ENCODE measurements around the gene PRKN. TPM values are rescaled to one million over a fixed set of nuclear protein-coding genes. Genes with fewer than 3 reads are reported as not detected.

The PRKN gene
- total and polyA plus RNA-seq, 2 experiments from 2014 or later = 0.10 to 0.84 TPM

DNA sequence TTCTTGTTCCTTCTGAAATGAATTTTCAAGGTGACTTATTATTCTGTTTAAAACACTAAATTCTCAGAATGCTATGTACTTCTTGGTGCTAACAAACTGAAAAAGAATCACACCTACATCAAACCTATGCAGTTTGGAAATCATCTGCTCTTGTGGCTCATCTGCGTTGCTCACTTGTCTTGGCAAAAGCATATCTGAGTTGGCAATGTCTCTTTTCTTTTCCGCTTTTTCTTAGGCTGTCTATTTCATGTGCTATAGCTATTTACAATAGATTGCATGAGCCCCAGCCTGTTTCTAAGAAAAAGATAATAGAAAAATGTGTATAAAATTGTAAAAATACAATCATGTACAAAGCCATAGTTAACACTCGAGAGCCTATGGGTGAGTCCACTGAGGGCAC lies 1104.8 kb downstream of the PRKN start:
- no peak overlapping the region for H3K4me3 Mint-ChIP-seq
- Histone ChIP-seq H3K4me3 (no peak overlapping the region), H3K27ac (ENCODE audit: low read depth) (no peak overlapping the region), H3K4me2 (no peak overlapping the region), H3K9me2 (ENCODE audit: insufficient read depth) (no peaks in the 10 kb centered on the region), H3K79me2 (replicated peaks; ENCODE audit: insufficient read depth) (no peaks in the 10 kb centered on the region), H3K4me1 (ENCODE audit: insufficient read depth) (no peaks in the 10 kb centered on the region), H2AFZ (no peak overlapping the region), H4K20me1 (replicated peaks; ENCODE audit: insufficient read depth) (no peaks in the 10 kb centered on the region), H3K36me3 (ENCODE audit: insufficient read depth) (no peaks in the 10 kb centered on the region), H3F3A (replicated peaks; ENCODE audit: low read depth) (no peaks in the 10 kb centered on the region), H3K27me3 (ENCODE audit: insufficient read depth) (no peaks in the 10 kb centered on the region)
- H3K27ac Mint-ChIP-seq = no peak overlapping the region
- no peaks in the 10 kb centered on the region for H3K36me3 Mint-ChIP-seq (ENCODE audit: low read depth)
- DNase-seq (ENCODE audit: low spot score) (no peak), ATAC-seq (no peak)
- peaks cover 11% of the 10 kb centered on the region for H3K9me3 Mint-ChIP-seq
- TF ChIP-seq, protein P1, sequence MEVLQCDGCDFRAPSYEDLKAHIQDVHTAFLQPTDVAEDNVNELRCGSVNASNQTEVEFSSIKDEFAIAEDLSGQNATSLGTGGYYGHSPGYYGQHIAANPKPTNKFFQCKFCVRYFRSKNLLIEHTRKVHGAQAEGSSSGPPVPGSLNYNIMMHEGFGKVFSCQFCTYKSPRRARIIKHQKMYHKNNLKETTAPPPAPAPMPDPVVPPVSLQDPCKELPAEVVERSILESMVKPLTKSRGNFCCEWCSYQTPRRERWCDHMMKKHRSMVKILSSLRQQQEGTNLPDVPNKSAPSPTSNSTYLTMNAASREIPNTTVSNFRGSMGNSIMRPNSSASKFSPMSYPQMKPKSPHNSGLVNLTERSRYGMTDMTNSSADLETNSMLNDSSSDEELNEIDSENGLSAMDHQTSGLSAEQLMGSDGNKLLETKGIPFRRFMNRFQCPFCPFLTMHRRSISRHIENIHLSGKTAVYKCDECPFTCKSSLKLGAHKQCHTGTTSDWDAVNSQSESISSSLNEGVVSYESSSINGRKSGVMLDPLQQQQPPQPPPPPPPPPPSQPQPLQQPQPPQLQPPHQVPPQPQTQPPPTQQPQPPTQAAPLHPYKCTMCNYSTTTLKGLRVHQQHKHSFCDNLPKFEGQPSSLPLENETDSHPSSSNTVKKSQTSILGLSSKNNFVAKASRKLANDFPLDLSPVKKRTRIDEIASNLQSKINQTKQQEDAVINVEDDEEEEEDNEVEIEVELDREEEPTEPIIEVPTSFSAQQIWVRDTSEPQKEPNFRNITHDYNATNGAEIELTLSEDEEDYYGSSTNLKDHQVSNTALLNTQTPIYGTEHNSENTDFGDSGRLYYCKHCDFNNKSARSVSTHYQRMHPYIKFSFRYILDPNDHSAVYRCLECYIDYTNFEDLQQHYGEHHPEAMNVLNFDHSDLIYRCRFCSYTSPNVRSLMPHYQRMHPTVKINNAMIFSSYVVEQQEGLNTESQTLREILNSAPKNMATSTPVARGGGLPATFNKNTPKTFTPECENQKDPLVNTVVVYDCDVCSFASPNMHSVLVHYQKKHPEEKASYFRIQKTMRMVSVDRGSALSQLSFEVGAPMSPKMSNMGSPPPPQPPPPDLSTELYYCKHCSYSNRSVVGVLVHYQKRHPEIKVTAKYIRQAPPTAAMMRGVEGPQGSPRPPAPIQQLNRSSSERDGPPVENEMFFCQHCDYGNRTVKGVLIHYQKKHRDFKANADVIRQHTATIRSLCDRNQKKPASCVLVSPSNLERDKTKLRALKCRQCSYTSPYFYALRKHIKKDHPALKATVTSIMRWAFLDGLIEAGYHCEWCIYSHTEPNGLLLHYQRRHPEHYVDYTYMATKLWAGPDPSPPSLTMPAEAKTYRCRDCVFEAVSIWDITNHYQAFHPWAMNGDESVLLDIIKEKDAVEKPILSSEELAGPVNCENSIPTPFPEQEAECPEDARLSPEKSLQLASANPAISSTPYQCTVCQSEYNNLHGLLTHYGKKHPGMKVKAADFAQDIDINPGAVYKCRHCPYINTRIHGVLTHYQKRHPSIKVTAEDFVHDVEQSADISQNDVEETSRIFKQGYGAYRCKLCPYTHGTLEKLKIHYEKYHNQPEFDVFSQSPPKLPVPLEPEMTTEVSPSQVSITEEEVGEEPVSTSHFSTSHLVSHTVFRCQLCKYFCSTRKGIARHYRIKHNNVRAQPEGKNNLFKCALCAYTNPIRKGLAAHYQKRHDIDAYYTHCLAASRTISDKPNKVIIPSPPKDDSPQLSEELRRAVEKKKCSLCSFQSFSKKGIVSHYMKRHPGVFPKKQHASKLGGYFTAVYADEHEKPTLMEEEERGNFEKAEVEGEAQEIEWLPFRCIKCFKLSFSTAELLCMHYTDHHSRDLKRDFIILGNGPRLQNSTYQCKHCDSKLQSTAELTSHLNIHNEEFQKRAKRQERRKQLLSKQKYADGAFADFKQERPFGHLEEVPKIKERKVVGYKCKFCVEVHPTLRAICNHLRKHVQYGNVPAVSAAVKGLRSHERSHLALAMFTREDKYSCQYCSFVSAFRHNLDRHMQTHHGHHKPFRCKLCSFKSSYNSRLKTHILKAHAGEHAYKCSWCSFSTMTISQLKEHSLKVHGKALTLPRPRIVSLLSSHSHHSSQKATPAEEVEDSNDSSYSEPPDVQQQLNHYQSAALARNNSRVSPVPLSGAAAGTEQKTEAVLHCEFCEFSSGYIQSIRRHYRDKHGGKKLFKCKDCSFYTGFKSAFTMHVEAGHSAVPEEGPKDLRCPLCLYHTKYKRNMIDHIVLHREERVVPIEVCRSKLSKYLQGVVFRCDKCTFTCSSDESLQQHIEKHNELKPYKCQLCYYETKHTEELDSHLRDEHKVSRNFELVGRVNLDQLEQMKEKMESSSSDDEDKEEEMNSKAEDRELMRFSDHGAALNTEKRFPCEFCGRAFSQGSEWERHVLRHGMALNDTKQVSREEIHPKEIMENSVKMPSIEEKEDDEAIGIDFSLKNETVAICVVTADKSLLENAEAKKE (CRISPR knock-in tag; IDR thresholded peaks at IDR 0.05) = no peak
- no peak for TF ChIP-seq POLR2AphosphoS5 (IDR thresholded peaks at IDR 0.05; ENCODE audit: low read depth)
- no peak for TF ChIP-seq ZNF114 (CRISPR knock-in tag; IDR thresholded peaks at IDR 0.05)
- TF ChIP-seq CREB1 (CRISPR knock-in tag; IDR thresholded peaks at IDR 0.05; ENCODE audit: low read depth) = no peak
- no peak for TF ChIP-seq ZNF331 (CRISPR knock-in tag; IDR thresholded peaks at IDR 0.05; ENCODE audit: low read depth)
- no peak for TF ChIP-seq STAT1 (IDR thresholded peaks at IDR 0.05; ENCODE audit: unreplicated experiment)
- no peak for TF ChIP-seq EZH2phosphoT487 (IDR thresholded peaks at IDR 0.05; ENCODE audit: unreplicated experiment)
- TF ChIP-seq NANOG (IDR thresholded peaks at IDR 0.05; ENCODE audit: borderline replicate concordance) = no peak
- TF ChIP-seq JUNB (IDR thresholded peaks at IDR 0.05; ENCODE audit: unreplicated experiment) = no peak
- no peak for TF ChIP-seq EZH2 (IDR thresholded peaks at IDR 0.05; ENCODE audit: low read depth, unreplicated experiment)
- TF ChIP-seq, protein P2, sequence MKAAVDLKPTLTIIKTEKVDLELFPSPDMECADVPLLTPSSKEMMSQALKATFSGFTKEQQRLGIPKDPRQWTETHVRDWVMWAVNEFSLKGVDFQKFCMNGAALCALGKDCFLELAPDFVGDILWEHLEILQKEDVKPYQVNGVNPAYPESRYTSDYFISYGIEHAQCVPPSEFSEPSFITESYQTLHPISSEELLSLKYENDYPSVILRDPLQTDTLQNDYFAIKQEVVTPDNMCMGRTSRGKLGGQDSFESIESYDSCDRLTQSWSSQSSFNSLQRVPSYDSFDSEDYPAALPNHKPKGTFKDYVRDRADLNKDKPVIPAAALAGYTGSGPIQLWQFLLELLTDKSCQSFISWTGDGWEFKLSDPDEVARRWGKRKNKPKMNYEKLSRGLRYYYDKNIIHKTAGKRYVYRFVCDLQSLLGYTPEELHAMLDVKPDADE (IDR thresholded peaks at IDR 0.05) = no peak
- TF ChIP-seq, protein P3, sequence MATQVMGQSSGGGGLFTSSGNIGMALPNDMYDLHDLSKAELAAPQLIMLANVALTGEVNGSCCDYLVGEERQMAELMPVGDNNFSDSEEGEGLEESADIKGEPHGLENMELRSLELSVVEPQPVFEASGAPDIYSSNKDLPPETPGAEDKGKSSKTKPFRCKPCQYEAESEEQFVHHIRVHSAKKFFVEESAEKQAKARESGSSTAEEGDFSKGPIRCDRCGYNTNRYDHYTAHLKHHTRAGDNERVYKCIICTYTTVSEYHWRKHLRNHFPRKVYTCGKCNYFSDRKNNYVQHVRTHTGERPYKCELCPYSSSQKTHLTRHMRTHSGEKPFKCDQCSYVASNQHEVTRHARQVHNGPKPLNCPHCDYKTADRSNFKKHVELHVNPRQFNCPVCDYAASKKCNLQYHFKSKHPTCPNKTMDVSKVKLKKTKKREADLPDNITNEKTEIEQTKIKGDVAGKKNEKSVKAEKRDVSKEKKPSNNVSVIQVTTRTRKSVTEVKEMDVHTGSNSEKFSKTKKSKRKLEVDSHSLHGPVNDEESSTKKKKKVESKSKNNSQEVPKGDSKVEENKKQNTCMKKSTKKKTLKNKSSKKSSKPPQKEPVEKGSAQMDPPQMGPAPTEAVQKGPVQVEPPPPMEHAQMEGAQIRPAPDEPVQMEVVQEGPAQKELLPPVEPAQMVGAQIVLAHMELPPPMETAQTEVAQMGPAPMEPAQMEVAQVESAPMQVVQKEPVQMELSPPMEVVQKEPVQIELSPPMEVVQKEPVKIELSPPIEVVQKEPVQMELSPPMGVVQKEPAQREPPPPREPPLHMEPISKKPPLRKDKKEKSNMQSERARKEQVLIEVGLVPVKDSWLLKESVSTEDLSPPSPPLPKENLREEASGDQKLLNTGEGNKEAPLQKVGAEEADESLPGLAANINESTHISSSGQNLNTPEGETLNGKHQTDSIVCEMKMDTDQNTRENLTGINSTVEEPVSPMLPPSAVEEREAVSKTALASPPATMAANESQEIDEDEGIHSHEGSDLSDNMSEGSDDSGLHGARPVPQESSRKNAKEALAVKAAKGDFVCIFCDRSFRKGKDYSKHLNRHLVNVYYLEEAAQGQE (IDR thresholded peaks at IDR 0.05; ENCODE audit: unreplicated experiment) = no peak
- TF ChIP-seq, protein P4, sequence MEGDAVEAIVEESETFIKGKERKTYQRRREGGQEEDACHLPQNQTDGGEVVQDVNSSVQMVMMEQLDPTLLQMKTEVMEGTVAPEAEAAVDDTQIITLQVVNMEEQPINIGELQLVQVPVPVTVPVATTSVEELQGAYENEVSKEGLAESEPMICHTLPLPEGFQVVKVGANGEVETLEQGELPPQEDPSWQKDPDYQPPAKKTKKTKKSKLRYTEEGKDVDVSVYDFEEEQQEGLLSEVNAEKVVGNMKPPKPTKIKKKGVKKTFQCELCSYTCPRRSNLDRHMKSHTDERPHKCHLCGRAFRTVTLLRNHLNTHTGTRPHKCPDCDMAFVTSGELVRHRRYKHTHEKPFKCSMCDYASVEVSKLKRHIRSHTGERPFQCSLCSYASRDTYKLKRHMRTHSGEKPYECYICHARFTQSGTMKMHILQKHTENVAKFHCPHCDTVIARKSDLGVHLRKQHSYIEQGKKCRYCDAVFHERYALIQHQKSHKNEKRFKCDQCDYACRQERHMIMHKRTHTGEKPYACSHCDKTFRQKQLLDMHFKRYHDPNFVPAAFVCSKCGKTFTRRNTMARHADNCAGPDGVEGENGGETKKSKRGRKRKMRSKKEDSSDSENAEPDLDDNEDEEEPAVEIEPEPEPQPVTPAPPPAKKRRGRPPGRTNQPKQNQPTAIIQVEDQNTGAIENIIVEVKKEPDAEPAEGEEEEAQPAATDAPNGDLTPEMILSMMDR (conservative IDR thresholded peaks at IDR 0.05; ENCODE audit: low read depth in 2 of 2) = no peak
- H3K4me1 Mint-ChIP-seq = peaks cover 3% of the 10 kb centered on the region; the same call in 1 of the 3 replicates
- H3K27me3 Mint-ChIP-seq (ENCODE audit: insufficient read depth, low read depth, poor library complexity) = peaks cover 6% of the 10 kb centered on the region

Data from GM23338 (cell line).